Measurements from ENCODE around the gene ELP2. TPM values are rescaled to one million over a fixed set of nuclear protein-coding genes. Genes with fewer than 3 reads are reported as not detected.
A peak's percentile ranks its signal among the peaks of the same experiment; 100 is the strongest.

The ELP2 gene
- total and polyA plus RNA-seq, 9 of the 15 experiments (the other 6 are each of a cell fraction or from before 2014, with no cell fraction given) = 76.8 to 192 (median 140) TPM

- H3K27me3 ChIP-seq (ENCODE audit: control insufficient read depth in 2 of 2, insufficient read depth in 2 of 2, low read length in 2 of 2) = no peaks in the 10 kb centered on the region
- DNase-seq (ENCODE audit: extremely low read depth in 1 of 4, low spot score in 3 of 4) (no peak), ATAC-seq (no peak), FAIRE-seq (peak; percentile 46)
- intact Hi-C loops (cut with micrococcal nuclease) = no loop called here
- H2AFZ ChIP-seq (ENCODE audit: low read depth, low read length) = no peak overlapping the region
- in situ Hi-C loops (cut with MboI) = no loop called here
- no peaks in the 10 kb centered on the region for H3K79me2 ChIP-seq (ENCODE audit: control insufficient read depth, insufficient read depth, low read length)
- H3K4me3 ChIP-seq = no peak overlapping the region
- H3K4me1 ChIP-seq (replicated peaks in 1 of 2; ENCODE audit: control insufficient read depth in 2 of 2, insufficient read depth in 2 of 2, low read length in 2 of 2) = no peaks in the 10 kb centered on the region
- 38% methylated on average over 1 of the region's 1 CpG for WGBS (ENCODE audit: insufficient coverage, low coverage, missing lambda C conversion rate)
- POLR2A ChIA-PET = no interaction called here
- CTCF ChIA-PET (ENCODE audit: low intra/inter-chr PET ratio) = no interaction called here
- H3K36me3 ChIP-seq (ENCODE audit: control insufficient read depth, insufficient read depth, low read length) = no peaks in the 10 kb centered on the region
- H3K9me1 ChIP-seq (ENCODE audit: control insufficient read depth, insufficient read depth, low read length) = no peaks in the 10 kb centered on the region
- no peak overlapping the region for H3K9ac ChIP-seq (ENCODE audit: insufficient read depth in 1 of 2, low read depth in 2 of 2, low read length in 2 of 2)
- H3K27ac ChIP-seq (ENCODE audit: extremely low read depth, low read depth, low read length) = no peak overlapping the region
- H3K4me2 ChIP-seq (ENCODE audit: insufficient read depth, low read length) = no peak overlapping the region
- H3K9me3 ChIP-seq (replicated peaks; ENCODE audit: control insufficient read depth, insufficient read depth, low read depth, low read length) = 0 out of 2 replicates have a peak, but pooled peaks cover 2% of the 10 kb centered on the region
- no peaks in the 10 kb centered on the region for H4K20me1 ChIP-seq (replicated peaks; ENCODE audit: control insufficient read depth, insufficient read depth, low read length)
- no TSS peak for BruUV-seq (replicated peaks)
- TF ChIP-seq ZC3H4 (CRISPR knock-in tag; IDR thresholded peaks at IDR 0.05; ENCODE audit: borderline replicate concordance) (no peak), ZNF431 (CRISPR knock-in tag; IDR thresholded peaks at IDR 0.05) (no peak), SIN3B (IDR thresholded peaks at IDR 0.05; ENCODE audit: low read depth) (no peak), ZNF507 (tag; conservative IDR thresholded peaks at IDR 0.05) (0 out of 2 replicates have a peak, but pooled peaks have one; percentile 25), HNRNPUL1 (IDR thresholded peaks at IDR 0.05; ENCODE audit: low read length) (no peak), NR4A1 (CRISPR knock-in tag; IDR thresholded peaks at IDR 0.05) (no peak), NR4A1 (tag; IDR thresholded peaks at IDR 0.05) (no peak), TRIM28 (IDR thresholded peaks at IDR 0.05) (peak; percentile 93), CBX5 (IDR thresholded peaks at IDR 0.05; ENCODE audit: borderline replicate concordance, low read depth) (peak; percentile 82), ZNF280A (IDR thresholded peaks at IDR 0.05; ENCODE audit: low read depth, partially characterized antibody) (peak; percentile 51), TFAP4 (CRISPR knock-in tag; IDR thresholded peaks at IDR 0.05; ENCODE audit: borderline replicate concordance) (no peak), CBX3 (IDR thresholded peaks at IDR 0.05; ENCODE audit: borderline replicate concordance in 1 of 2, low read length in 2 of 2) (peak in 1 of 2 experiments; percentile 80; a peak in 2 of 3 replicates), ZNF318 (IDR thresholded peaks at IDR 0.05; ENCODE audit: borderline replicate concordance in 1 of 2, low read depth in 1 of 2) (no peak)
These were observed 99.5 kb downstream of the ELP2 start for GRCh38 chr18:36229188-36229587.

Data from K562 (cell line).